SW480 (cell line): ENCODE data around the gene SPIB.
"Not testable (repeated sequence)": the region's sequence is repeated elsewhere in the genome, so short reads cannot be mapped to it uniquely, and the experiment has no call there.

Experiments
- DNase-seq: peaks from one replicate; pipeline ENCODE4 v3.0.0-alpha.2; 2016; ENCODE audit warnings: low spot score

The SPIB gene

DNA sequence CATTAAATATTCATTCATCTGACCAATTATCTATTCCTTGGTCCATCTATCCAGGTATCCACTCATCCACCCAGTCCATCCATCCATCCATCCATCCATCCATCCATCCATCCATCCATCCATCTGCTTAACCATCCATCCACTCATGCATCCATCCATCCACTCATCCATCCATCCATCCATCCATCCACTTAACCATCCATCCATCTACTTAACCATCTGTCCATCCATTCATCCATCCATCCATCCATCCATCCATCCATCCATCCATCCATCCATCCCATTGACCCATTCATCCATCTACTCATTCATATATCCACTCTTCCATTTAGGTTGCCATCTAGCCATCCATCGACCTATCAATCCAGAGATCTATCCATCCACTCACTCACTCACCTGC is 25.3 kb downstream of the SPIB start:
- DNase-seq: no peak

DNA sequence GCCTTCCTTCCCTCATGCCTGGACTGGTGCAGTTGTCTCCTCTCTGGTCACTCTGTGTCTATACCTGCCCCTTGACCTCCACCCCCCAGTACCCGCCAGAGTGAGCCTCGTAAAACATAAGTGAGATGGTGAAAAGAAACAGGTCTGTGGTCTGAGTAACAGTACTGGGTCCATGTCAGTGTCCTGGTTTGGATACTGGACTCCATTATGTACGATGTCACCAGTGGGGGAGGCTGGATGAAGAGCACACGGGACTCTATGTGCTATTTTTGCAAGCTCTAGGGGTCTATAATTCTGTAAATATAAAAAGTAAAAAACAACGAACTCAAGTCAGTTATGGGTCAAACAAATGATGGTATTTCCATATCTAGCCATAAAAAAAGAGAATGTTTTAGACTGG is 28.3 kb downstream of the SPIB start:
- DNase-seq: no peak

DNA sequence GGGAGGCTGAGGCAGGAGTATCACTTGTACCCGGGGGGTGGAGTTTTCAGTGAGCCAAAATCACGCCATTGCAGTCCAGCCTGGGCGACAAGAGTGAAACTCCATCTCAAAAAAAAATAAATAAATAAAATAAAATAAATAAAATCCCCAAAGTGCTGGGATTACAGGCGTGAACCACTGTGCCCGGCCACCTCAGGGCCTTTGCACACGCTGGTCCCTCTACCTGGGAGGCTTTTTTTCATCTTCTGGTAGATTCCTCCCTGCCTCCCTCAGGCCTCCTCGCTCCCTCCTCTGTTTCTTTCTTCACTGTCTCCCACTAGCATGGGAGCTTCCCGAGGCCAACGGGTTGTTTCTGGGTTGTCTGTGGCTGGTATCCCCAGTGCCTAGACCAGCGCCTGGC is 29.0 kb downstream of the SPIB start:
- no peak for DNase-seq

DNA sequence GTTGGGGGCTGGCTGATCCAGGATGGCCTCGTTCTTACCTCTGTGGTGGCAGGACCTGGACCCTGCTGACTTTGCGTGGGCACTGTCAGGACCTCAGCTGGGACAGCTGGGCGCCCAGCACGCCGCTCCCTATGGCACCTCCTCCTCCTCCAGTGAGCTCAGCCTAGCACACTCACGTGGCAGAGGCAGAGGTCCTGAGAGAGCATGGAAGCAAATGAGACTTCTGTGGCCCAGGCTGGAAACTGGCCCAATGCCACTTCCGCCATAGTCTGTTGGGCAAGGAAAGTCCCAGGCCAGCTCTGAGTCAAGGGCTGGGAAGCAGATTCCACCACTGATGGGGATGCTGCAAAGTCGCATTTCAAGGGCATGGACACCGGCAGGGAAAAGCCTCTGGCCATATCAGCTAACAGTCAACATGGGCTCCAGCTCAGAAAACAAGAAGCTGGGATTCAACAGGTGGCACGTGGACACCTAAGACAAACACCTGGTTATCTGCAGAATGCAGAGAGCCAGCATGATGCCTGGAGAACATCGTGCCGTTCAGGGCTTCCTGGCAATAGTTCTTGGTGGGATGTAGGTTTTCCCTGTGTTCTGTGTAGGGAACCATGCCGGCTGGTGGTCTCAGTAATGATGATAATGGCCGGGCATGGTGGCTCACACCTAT is 30.6 kb downstream of the SPIB start:
- no peak for DNase-seq

DNA sequence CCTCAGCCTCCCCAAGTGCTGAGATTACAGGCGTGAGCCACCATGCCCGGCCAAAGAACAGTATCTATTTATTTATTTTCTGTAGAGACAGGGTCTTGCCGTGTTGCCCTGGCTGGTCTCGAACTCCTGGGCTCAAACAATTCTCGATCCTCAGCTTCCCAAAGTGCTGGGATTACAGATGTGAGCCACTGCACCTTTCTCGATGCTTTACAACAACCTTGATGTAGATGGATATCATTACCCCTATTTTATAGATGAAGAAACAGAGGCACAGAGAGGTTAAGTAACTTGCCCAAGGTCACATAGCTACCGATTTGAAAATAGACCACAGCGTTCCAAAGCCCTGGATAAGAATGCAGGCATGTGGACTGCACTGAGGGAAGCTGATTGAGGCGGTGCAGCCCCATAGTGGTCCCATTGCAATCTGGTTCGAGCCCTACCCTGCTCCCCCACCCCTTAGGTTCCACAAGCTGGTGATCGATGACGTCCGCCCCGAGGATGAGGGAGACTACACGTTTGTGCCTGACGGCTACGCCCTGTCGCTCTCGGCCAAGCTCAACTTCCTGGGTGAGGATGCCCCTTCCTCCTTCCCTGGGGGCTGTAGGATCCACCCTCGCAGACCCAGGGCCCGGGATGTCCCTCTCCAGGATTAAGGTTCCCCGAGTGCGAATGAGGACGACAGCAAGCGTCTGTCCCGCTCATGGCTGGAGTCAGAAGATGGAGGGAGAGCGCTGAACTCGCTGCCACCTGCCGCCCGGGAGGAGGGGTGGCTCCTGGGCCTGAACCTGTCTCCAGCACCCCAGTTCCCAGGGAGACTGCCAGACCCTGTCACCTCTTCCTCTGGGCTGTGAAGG is 31.9 kb downstream of the SPIB start:
- DNase-seq: no peak

DNA sequence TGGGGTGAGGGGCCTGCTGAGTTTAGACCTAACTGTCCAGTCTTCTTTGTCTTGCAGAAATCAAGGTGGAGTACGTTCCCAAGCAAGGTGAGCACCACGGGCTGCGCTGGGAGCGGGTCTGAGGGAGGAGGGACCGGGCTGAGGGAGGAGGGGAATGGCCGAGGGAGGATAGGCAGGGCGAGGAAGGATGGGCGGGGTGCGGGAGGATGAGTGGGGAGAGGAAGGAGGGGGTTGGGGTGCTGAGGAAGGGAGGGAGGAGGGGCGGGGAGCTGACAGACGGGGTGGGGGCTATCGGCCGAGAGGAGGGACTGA is 32.4 kb downstream of the SPIB start:
- no peak for DNase-seq

DNA sequence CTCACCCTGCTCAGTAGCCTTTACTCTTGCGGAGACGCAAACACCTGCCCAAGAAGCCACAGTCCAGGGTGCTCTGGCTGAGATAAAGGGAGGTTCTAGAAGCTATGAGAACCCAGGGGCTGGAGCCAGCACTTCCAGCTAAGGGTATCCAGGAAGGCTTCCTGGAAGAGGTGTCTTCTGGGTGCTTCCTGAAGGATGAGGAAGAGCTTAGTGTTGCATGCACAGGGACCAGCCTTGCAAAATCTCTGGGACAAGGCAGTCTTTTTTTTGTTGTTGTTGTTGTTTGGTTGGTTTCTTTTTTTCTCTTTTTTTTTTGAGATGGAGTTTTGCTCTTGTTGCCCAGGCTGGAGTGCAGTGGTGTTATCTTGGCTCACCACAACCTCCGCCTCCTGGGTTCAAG is 34.5 kb downstream of the SPIB start:
- no peak for DNase-seq

DNA sequence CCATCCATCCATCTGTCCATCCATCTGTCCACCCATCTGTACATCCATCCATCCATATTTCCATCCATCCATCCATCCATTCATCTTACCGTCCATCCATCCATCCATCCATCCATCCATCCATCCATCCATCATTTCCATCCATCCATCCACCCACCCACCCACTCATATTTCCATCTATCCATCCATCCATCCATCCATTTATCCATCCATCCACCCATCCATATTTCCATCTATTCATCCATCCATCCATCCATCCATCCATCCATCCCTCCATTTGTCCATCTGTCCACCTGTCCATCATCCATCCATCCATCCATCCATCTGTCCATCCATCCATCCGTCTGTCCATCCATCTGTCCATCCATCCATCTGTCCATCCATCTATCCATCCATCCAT is 37.3 kb downstream of the SPIB start:
- DNase-seq: no peak

DNA sequence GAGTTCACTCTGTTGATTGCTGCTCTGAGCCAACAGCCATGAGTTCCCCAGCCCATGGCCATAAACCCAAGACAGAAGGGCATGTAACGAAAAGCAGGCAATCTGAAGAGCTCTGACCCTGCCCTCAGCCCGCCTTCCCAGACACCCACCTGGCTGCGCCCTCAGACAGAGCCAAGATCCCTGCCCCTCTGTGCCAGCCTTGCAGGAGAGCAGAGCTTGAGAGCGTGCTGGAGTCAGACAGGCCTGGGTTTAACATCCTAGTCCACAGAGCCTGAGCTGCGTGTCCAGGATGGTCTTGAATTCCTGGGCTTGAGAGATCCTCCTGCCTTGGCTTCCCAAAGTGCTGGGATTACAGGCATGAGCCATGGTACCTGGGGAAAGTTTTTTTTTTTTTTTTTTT is 38.6 kb downstream of the SPIB start:
- no peak for DNase-seq

DNA sequence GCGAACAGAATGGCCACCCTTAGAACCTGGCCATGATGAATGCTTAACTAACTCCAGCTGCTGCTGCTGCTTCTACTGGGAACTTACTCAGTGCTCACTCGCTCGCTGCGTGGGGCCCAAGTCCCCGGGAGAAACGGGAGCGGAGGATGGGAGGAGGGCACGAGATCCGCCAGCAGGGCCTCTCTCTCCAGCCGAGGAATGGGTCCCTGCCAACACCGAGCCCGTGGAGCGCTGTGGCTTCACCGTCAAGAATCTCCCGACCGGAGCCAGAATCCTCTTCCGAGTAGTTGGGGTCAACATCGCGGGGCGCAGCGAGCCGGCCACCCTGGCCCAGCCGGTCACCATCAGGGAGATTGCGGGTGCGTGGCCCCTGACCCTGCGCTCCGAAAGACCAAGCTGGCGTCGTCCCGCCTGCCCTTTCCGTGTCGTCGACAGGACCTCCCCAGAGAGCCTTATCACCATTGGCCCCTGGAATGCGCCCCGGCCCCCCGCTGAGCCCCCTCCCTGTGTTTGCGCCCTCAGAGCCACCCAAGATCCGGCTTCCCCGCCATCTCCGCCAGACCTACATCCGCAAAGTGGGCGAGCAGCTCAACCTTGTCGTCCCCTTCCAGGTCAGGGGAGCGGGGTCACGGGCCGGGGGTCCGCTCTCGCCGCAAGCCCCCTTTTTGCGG is 39.8 kb downstream of the SPIB start:
- DNase-seq: no peak

DNA sequence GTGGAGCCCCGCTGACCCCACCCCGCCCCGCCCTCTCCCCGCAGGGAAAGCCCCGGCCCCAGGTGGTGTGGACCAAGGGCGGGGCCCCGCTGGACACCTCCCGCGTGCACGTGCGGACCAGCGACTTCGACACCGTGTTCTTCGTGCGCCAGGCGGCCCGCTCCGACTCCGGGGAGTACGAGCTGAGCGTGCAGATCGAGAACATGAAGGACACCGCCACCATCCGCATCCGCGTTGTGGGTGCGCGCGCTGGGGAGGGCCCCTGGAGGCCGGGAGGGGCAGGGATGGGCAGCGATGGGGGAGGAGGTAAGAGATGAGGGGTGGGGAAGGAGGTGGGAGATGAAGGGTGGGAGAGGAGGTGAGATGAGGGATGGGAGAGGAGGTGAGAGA is 40.3 kb downstream of the SPIB start:
- no peak for DNase-seq

DNA sequence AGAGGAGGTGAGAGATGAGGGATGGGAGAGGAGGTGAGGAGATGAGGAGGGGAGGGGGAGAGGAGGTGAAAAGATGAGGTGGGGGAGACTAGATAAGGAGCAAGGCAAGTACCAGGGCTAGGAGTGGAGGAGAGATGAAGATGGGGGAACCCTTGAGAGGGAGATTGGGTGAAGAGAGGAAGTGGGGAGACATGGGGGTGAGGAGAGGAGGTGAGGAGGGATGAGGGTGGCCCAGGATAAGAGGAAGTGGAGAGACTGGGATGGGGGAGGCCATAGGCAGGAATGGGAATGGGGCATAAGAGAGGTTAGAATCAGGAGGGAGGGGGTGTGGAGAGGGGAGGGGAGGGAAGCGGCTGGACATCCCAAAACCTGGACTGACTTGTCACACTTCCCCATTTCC is 40.9 kb downstream of the SPIB start:
- DNase-seq: no peak

DNA sequence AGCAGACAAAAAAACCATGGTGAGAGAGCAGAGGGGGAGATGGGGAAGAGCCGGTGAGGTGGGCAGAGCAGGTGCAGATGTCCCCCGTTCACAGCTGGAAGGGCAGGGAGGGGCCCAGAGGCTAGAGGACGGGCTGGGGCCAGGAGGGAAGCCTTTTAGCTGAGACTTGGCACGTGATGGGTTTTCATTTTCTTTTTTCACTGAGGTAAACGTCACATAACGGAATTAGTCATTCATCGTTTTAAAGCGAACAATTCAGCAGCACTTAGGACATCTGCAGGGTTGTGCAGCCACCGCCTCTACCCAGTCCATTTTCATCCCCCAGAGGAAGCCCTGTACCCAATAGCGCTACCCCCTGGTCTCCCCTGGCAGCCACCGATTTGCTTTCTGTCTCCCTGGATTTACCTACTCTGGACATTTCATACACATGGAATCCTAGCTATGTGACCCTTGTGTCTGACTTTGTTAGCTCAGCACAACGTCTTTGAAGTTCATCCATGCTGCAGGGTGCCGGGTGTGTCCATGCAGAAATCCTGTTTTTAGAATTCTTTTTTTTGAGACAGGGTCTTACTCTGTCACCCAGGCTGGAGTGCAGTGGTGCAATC is 41.5 kb downstream of the SPIB start:
- peak; percentile 72 for DNase-seq

DNA sequence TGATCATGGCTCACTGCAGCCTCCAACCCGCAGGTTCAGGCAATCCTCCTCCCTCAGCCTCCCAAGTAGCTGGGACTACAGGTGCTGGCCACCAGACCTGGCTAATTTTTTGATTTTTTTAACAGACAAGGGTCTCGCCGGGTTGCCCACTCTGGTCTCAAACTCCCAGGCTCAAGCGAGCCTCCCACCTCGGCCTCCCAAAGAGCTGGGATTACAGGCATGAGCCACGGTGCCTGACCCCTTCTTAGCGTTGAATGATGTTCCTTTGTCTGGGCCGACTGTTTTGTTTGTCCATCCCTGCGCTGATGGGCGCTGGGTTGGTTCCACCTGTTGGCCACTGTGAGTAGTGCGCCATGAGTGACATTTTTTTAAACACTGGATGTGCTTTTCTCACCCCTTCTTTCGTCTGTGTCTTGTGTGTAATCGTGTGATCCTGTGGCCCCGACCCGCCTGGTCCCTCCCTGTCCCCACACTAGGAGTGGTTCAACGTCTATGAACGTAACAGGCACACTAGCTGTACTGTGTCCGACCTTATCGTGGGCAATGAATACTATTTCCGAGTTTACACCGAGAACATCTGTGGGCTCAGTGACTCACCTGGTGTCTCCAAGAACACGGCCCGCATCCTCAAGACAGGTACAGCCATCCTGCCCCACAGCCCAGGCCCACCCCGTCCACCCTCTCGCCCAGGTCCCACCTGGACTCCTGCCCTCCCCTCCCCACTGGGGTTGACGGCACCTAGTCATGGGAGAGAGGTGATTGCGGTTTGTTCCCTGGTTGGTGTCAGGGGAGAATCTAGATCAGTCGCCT is 42.5 kb downstream of the SPIB start:
- peak; percentile 83 for DNase-seq

DNA sequence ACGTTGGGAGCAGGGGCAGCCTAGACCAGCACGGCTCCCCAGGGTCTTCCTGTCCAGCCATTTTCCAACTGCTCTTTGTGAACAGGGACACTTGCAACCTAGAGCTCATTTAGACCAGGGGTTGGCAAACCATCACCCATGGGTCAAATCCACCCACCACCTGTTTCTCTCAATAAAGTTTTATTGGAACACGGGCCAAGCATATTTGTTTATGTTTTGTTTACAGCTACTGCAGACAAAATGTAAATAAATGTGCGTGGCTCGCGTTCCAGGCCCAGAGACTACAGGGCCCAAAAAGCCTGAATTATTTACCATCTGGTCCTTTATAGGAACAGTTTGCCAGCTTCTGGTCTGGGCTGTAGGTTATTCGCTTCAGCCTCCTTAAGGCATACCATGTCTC is 44.2 kb downstream of the SPIB start:
- DNase-seq: no peak

DNA sequence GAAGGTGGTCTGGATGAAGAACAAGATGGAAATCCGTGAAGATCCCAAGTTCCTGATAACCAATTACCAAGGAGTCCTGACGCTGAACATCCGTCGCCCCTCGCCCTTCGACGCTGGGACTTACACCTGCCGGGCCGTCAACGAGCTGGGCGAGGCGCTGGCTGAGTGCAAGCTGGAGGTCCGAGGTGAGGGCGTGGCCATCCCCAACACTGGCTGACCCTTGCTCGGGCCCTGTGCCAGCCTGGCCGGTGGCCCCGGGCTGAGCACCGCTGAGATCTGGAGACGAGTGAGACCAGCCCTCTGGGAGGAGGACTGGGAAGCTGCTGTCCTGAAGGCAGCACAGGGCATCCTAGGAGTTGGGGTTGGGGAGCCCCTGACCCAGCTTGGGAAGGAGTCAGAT is 45.6 kb downstream of the SPIB start:
- DNase-seq: no peak

DNA sequence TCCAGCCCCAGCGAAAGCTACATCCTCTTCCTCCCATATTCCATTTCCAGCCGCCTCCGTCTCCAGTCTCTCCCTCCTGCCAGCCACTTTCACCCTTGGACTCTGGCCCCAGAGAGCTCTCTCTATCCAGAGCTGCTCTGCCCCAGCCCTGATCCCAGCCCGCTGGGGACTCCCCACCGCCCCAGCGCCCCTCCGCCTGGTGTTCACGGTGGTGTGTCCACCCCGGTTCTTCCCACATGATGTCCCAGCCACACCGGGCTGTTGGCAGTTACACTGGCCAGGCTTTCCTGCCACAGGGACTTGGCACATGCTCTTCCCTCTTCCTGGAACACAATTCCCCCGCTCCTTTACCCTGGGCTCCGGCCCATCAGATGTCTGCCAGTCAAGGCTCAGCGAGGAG is 46.3 kb downstream of the SPIB start:
- DNase-seq: no peak

DNA sequence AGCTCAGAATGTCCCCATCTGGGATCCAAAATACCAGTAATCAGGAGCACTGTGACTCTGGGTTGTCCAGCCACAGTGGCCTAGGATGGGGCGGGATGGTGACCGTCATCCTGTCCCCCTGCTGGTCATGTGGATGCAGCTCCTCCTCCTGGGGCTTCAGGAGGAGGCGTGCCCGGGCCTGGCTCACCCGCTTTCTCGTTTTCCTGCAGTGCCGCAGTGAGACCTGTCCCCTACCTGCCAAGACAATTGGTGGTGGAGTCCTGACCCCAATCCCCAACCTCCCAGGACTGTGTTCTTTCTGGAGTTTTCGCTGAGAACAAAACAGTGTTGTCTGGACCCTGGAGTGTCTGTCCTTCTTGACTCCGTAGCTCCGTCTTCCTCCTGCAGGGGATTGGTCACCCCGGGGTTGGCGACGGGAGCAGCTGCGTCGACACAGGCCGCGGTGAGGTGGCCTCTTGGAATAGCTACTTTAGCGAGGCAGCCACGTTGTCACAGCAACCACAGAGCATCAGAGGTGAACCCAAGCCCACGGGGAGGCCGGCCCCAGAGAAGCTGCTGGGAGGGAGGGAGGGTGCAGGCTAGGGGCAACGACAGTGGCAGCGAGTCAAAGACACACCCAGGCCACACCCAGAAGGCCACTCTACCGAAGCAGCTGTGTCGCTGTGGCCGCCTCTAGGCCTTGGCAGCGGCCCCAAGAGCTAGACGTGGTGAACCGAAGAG is 47.4 kb downstream of the SPIB start:
- DNase-seq: peak; percentile 87

DNA sequence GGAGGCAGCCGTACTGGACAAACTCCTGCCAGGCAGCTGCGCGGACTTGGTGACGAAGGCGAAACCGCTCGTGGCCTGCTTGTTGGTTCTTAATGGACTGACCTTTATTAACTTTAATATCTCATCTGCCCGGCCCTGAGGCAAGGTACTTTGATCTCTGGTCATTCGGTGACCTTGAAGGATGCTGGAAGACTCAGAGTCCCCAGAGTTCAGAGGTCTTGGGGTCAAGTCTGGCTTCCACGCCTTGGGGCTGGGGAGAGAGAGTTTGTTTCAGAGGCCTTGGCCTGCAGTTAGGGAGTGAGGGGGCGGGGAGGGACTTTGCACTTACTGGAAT is 47.9 kb downstream of the SPIB start:
- no peak for DNase-seq

DNA sequence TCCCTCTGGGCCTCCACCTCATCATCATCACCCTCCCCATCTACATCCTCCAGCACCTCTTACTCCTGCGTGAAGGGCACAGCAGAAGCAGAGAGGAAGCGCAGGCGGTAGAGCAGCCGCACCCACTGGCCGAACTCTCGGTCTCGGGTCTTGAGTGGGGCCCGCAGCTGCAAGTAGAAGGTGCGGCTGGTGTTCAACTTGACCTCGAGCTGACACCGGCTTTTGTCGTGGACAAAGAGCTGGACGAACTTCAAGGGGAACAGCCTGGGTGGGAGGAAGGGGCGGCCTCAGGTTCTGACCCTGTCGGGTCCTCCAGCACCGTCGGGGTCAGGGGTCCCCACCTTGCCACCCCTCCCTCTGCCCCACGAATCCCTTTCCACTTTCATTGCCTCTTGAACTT is 48.8 kb downstream of the SPIB start:
- no peak for DNase-seq

DNA sequence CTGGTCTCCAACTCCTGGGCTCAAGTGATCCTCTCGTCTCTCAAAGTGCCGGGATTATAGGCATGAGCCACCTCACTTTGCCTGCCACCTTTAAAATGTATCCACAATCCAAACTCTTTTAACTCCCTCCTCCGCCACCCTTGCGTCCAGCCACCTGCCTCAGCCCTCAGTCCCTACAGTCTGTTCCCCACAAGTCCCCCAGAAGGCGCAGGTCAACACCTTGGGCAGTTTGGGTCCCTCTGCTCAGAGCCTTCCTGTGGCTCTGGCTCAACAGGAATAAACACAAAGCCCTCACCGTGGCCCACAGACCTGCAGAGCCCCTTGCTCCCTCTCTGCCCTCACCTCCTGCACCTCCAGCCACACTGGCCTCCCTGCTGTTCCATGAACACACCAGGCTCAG is 50.1 kb downstream of the SPIB start:
- DNase-seq: no peak

DNA sequence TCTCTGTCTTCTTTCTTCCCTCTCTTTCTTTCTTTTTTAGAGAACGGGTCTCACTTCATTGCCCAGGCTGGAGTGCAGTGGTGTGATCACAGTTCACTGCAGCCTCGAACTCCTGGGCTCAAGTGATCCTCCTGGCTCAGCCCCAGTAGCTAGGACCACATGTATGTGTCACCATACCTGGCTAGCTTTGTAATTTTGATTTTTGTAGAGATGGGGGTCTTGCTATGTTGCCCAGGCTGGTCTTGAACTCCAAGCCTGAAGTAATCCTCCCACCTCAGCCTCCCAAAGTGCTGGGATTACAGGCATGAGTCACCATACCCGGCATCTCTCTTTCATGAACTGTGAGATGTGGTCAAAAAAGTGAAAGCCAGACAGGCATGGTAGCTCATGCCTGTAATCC is 54.6 kb downstream of the SPIB start:
- DNase-seq: not testable (repeated sequence)
